Tibial nerve (tissue), 4 donors: Measurements from ENCODE around the gene AARSD1. TPM values are rescaled to one million over a fixed set of nuclear protein-coding genes. Genes with fewer than 3 reads are reported as not detected.

Source experiments
- DNase-seq, 2 donors: peaks; one replicate each; pipeline ENCODE4 v3.0.0-alpha.2; 2019; ENCODE audit warnings: low spot score in 2 of 2
- H3K27ac ChIP-seq, 4 donors: fragments of 200-600 bp; sonication (generic) in 3 of 4; one replicate each; pipeline ENCODE4 v1.5.1; 2017 to 2019; ENCODE audit warnings: mild to moderate bottlenecking in 1 of 4
- H3K27me3 ChIP-seq, 2 donors: fragments of 200-600 bp; sonication (generic) in 1 of 2; one replicate each; pipeline versions ENCODE4 v1.5.1 to v1.6.0; 2017 to 2019
- H3K36me3 ChIP-seq, 3 donors: fragments of 200-600 bp; sonication (generic); one replicate each; pipeline ENCODE4 v1.5.1; 2018 to 2019
- H3K4me1 ChIP-seq, 4 donors: fragments of 200-600 bp; sonication (generic) in 3 of 4; one replicate each; pipeline ENCODE4 v1.5.1; 2017 to 2019
- H3K4me3 ChIP-seq, 4 donors: fragments of 200-600 bp; sonication (generic) in 3 of 4; one replicate each; pipeline ENCODE4 v1.5.1; 2017 to 2019; ENCODE audit warnings: mild to moderate bottlenecking in 1 of 4, moderate library complexity in 1 of 4
- H3K9me3 ChIP-seq, 4 donors: fragments of 200-600 bp; sonication (generic) in 3 of 4; one replicate each; pipeline ENCODE4 v1.5.1; 2017 to 2019
- EP300 ChIP-seq, 2 donors: sonication (generic); formaldehyde crosslinking; IDR thresholded peaks; one replicate each; pipeline ENCODE4 v1.6.1; 2017; ENCODE audit warnings: antibody characterized with exemption in 2 of 2, mild to moderate bottlenecking in 1 of 2
- POLR2A ChIP-seq, 2 donors: fragments of 450-650 bp; IDR thresholded peaks; one replicate each; pipeline ENCODE4 v1.6.1; 2017; ENCODE audit warnings: antibody characterized with exemption in 2 of 2, mild to moderate bottlenecking in 2 of 2, moderate library complexity in 2 of 2
- WGBS, 2 donors: methylation state at CpG; one replicate each; pipeline ENCODE4 v1.1.5; 2018; 5-methylcytosine and 5-hydroxymethylcytosine counted together
- total RNA-seq, 4 donors: library from RNA; depleted of rRNA; stranded (reverse); fragments of >200 nt; gene quantifications; one replicate each; pipeline ENCODE4 v1.1.0, GENCODE V29; 2016
- TF ChIP-seq, protein P1 (sequence below), 5 experiments: fragments of 200-600 bp in 3 of 5; fragments of 450-650 bp in 2 of 5; sonication (generic) in 3 of 5; IDR thresholded peaks; one replicate each; pipeline ENCODE4 v1.5.1; 2016 to 2019; ENCODE audit warnings: antibody characterized with exemption in 5 of 5, mild to moderate bottlenecking in 3 of 5, moderate library complexity in 2 of 5

Gene AARSD1
- total RNA-seq, 4 donors from 2014 or later, result 26.0 to 42.0 (median 31.3) TPM

DNA sequence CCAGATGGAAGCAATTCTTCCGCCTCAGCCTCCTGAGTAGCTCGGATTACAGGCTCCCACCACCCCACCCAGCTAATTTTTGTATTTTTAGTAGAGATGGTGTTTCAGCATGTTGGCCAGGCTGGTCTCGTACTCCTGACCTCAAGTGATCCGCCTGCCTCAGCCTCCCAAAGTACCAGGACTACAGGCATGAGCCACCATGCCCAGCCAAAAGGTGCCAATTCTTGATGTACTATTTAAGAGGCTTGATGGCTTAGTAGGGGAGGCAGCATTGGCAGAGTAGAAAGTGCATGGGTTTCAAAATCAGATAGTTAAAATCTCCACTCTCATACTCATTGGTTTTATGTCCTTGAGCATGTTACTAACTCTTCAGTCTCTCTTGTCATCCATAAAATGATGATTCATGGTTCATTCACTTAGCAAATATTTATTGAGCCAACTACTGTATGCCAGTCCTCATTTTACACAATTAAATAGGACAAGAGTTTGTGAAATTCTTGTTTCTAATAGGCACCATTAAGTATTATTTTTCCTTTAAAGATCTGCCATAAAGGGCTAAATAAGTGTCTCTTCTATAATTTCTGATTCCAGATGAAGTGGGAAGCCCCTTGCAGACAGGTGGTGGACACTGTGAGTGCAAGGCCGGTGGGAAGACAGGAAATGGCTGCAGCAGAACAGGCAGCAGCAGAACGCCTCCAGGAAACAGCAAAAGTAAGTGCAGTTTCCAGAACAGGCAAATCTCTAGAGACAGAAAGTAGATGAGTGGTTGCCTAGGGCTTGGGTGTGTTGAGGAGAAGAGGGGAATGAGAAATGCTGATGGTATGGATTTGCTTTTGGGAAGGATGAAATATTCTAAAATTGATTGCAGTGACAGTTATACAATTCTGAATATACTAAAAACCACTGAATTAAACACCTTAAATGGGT, 25.7 kb upstream of the AARSD1 start:
- no peaks in the 10 kb centered on the region for H3K27me3 ChIP-seq
- H3K36me3 ChIP-seq, result peaks cover 7 to 84% (median 33%) of the 10 kb centered on the region in 3 donors
- no peak overlapping the region for H3K27ac ChIP-seq
- H3K4me3 ChIP-seq, result no peak overlapping the region
- peaks cover 0 to 3% (median 0%) of the 10 kb centered on the region in 4 donors for H3K4me1 ChIP-seq
- H3K9me3 ChIP-seq, result no peaks in the 10 kb centered on the region
- no peak for DNase-seq
- WGBS, 2 donors, result 85 to 88% methylated on average over 6 of the region's 6 CpGs
- TF ChIP-seq EP300 (IDR thresholded peaks at IDR 0.05) (no peak), POLR2A (IDR thresholded peaks at IDR 0.05) (no peak)
- TF ChIP-seq, protein P1, sequence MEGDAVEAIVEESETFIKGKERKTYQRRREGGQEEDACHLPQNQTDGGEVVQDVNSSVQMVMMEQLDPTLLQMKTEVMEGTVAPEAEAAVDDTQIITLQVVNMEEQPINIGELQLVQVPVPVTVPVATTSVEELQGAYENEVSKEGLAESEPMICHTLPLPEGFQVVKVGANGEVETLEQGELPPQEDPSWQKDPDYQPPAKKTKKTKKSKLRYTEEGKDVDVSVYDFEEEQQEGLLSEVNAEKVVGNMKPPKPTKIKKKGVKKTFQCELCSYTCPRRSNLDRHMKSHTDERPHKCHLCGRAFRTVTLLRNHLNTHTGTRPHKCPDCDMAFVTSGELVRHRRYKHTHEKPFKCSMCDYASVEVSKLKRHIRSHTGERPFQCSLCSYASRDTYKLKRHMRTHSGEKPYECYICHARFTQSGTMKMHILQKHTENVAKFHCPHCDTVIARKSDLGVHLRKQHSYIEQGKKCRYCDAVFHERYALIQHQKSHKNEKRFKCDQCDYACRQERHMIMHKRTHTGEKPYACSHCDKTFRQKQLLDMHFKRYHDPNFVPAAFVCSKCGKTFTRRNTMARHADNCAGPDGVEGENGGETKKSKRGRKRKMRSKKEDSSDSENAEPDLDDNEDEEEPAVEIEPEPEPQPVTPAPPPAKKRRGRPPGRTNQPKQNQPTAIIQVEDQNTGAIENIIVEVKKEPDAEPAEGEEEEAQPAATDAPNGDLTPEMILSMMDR (IDR thresholded peaks at IDR 0.05), result no peak

DNA sequence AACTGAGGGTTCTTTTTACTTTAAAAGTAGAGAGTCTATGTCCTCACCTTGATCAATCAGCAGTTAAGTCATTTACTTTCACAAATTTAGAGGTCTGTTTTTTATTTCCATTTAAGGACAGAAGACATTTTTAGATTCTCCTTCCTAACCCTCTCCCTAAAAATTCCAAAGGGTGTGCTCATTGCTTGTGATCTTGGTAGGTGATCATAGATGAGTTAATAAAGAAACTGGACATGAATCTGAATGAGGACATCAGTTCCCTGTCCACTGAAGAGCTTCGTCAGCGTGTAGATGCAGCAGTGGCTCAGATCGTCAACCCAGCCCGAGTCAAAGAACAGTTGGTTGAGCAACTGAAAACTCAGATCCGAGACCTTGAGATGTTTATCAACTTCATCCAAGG, 24.9 kb upstream of the AARSD1 start:
- peaks cover 0 to 3% (median 0%) of the 10 kb centered on the region in 4 donors for H3K4me1 ChIP-seq
- H3K9me3 ChIP-seq, result no peaks in the 10 kb centered on the region
- TF ChIP-seq EP300 (IDR thresholded peaks at IDR 0.05) (no peak), POLR2A (IDR thresholded peaks at IDR 0.05) (no peak)
- TF ChIP-seq, protein P1 (IDR thresholded peaks at IDR 0.05), result no peak
- no peak for DNase-seq
- H3K27me3 ChIP-seq, result no peaks in the 10 kb centered on the region
- peaks cover 7 to 81% (median 33%) of the 10 kb centered on the region in 3 donors for H3K36me3 ChIP-seq
- 96% methylated on average over 5 of the region's 5 CpGs for WGBS, 2 donors
- H3K4me3 ChIP-seq, result no peak overlapping the region
- H3K27ac ChIP-seq, result no peak overlapping the region

DNA sequence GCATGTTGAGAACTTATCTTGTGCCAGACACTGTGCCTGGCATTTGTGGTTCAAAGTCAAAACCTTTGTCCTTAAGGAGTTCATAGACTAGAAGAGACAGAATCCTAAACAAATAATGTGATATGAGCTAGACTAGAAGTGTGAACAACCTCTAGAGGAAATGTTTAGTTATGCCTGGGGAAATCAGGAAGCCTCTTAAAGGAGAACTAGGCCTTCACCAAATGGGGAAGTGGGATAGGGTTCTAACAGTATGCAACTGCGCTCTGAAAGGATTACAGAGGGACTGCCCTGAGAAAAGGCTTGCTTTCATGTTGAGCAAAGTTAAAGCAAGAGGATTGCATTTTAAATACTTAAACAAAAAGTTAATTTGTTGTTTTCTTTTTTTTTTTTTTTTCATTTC, 21.0 kb upstream of the AARSD1 start:
- H3K9me3 ChIP-seq, result no peaks in the 10 kb centered on the region
- 0 to 53% methylated on average over 1 of the region's 1 CpG for WGBS, 2 donors
- H3K27me3 ChIP-seq, result no peaks in the 10 kb centered on the region
- peaks cover 5 to 44% (median 20%) of the 10 kb centered on the region in 3 donors for H3K36me3 ChIP-seq
- H3K27ac ChIP-seq, result peak overlapping the region in 1 of 4 donors; percentile 24
- peaks cover 0 to 19% (median 14%) of the 10 kb centered on the region in 4 donors for H3K4me1 ChIP-seq
- no peak for TF ChIP-seq POLR2A (IDR thresholded peaks at IDR 0.05)
- no peak for TF ChIP-seq EP300 (IDR thresholded peaks at IDR 0.05)
- TF ChIP-seq, protein P1 (IDR thresholded peaks at IDR 0.05), result no peak
- DNase-seq, result no peak
- no peak overlapping the region for H3K4me3 ChIP-seq

DNA sequence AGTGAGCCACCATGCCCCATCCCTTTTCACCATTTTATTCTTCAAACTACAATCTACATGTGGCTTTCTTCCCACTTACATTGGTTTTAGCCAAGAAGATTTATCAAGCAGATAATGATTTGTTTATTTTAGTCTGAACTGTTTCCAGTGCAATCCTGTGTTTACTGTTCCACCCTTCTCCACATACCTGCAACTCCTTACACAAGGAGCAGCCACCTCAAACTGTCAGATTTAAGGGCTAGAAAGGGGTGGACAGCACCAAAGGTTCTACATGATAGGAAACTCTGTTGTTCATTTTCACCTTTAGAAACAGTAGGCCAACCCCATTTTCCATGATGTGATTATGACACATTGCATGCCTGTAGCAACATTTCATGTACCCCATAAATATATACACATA, 18.0 kb upstream of the AARSD1 start:
- Histone ChIP-seq H3K4me1 (peaks cover 0 to 28% (median 17%) of the 10 kb centered on the region in 4 donors), H3K27ac (no peak overlapping the region), H3K27me3 (no peaks in the 10 kb centered on the region), H3K4me3 (no peak overlapping the region), H3K36me3 (peaks cover 0 to 15% (median 2%) of the 10 kb centered on the region in 3 donors), H3K9me3 (no peaks in the 10 kb centered on the region)
- no peak for DNase-seq
- TF ChIP-seq POLR2A (IDR thresholded peaks at IDR 0.05), result no peak
- TF ChIP-seq, protein P1 (IDR thresholded peaks at IDR 0.05), result no peak
- TF ChIP-seq EP300 (IDR thresholded peaks at IDR 0.05), result no peak

DNA sequence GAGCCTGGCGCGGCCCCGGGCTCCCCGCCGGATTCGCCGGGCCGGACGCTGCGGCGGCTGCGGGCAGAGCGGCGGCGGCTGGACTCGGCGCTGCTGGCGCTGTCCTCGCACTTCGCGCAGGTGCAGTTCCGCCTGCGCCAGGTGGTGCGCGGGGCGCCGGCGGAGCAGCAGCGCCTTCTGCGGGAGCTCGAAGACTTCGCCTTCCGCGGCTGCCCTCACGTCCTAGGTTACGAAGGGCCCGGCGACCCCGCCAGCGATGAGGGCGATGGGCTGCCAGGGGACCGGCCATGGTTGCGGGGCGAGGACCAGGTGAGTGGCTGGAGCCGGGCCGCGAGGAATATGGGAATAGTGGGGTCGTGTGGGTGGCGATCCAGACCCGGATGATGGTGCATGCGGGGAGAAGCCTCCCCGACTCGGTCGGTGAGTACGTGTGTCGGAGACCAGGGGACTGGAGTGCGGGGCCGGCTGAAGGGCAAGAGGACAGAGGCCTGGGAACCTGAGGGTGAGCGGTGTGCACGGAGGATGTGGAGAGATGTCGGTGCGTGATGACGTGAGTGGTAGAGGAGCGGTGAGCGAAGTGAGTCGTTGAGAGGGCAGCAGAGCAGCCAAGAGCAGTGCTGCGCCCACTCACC, 16.6 kb upstream of the AARSD1 start:
- Histone ChIP-seq H3K4me1 (peaks cover 0 to 25% (median 17%) of the 10 kb centered on the region in 4 donors), H3K4me3 (peak overlapping the region; percentile 58 to 92 (median 82)), H3K36me3 (peaks cover 0 to 6% (median 0%) of the 10 kb centered on the region in 3 donors), H3K9me3 (no peaks in the 10 kb centered on the region), H3K27ac (peak overlapping the region; percentile 2 to 86 (median 79)), H3K27me3 (no peaks in the 10 kb centered on the region)
- DNase-seq, result no peak
- 0 to 1% methylated on average over 15 to 36 of the region's 67 CpGs for WGBS, 2 donors
- TF ChIP-seq EP300 (IDR thresholded peaks at IDR 0.05), result no peak
- TF ChIP-seq, protein P1 (IDR thresholded peaks at IDR 0.05), result peak in 1 of 5 experiments; percentile 17
